CD14-positive monocyte (primary cell): ENCODE data around the gene LUC7L2. TPM values are rescaled to one million over a fixed set of nuclear protein-coding genes. Genes with fewer than 3 reads are reported as not detected.

Experiments used
- DNase-seq, 3 donors: peaks; one replicate each; pipeline ENCODE4 v3.0.0-alpha.2; 2011 to 2022
- H2AFZ ChIP-seq: 2 replicates; pipeline ENCODE4 v1.6.0; 2012; ENCODE audit warnings: mild to moderate bottlenecking, low read depth, low read length, inconsistent platforms; ENCODE audit not compliant: insufficient read depth, poor library complexity, severe bottlenecking
- H3K27ac ChIP-seq, 2 donors: 1 replicate in 1 of 2; 2 replicates in 1 of 2; pipeline ENCODE4 v1.5.1; 2012 to 2013; ENCODE audit warnings: low read length in 2 of 2, control low read depth in 1 of 2, inconsistent platforms in 1 of 2, low read depth in 1 of 2, mild to moderate bottlenecking in 1 of 2
- H3K27me3 ChIP-seq, 2 donors: one replicate each; pipeline versions ENCODE4 v1.6.0 to v1.6.1; 2011 to 2013; ENCODE audit warnings: low read length in 2 of 2; ENCODE audit not compliant: control insufficient read depth in 2 of 2, insufficient read depth in 2 of 2
- H3K36me3 ChIP-seq, 2 donors: replicated peaks in 1 of 2; 1 replicate in 1 of 2; 2 replicates in 1 of 2; pipeline versions ENCODE4 v1.5.1 to v1.6.1; 2012 to 2013; ENCODE audit warnings: low read length in 2 of 2, control low read depth in 1 of 2, inconsistent platforms in 1 of 2, mild to moderate bottlenecking in 1 of 2; ENCODE audit not compliant: insufficient read depth in 2 of 2, control insufficient read depth in 1 of 2
- H3K4me1 ChIP-seq, 2 donors: 1 replicate in 1 of 2; 2 replicates in 1 of 2; pipeline versions ENCODE4 v1.5.1 to v1.6.1; 2012 to 2013; ENCODE audit warnings: low read length in 2 of 2, control low read depth in 1 of 2, inconsistent platforms in 1 of 2, mild to moderate bottlenecking in 1 of 2, moderate library complexity in 1 of 2; ENCODE audit not compliant: insufficient read depth in 2 of 2, control insufficient read depth in 1 of 2
- H3K4me2 ChIP-seq: replicated peaks from 2 replicates; pipeline ENCODE3; 2012; ENCODE audit warnings: low read length, moderate library complexity, mild to moderate bottlenecking; ENCODE audit not compliant: poor library complexity, severe bottlenecking; ENCODE audit errors: extremely low read depth
- H3K4me3 ChIP-seq, 3 experiments: fragments of 200-600 bp in 1 of 3; sonication (generic) in 1 of 3; replicated peaks in 1 of 3; 1 replicate in 2 of 3; 2 replicates in 1 of 3; pipeline ENCODE4 v1.5.1; 2011 to 2013; ENCODE audit warnings: low read length in 3 of 3, mild to moderate bottlenecking in 3 of 3, control low read depth in 2 of 3, low read depth in 2 of 3, inconsistent platforms in 1 of 3, moderate library complexity in 1 of 3
- H3K79me2 ChIP-seq: 2 replicates; pipeline ENCODE4 v1.6.0; 2012; ENCODE audit warnings: mild to moderate bottlenecking, control low read depth, inconsistent platforms, low read length, moderate library complexity; ENCODE audit not compliant: insufficient read depth
- H3K9ac ChIP-seq: 2 replicates; pipeline ENCODE4 v1.6.0; 2017; ENCODE audit warnings: low read length, mild to moderate bottlenecking; ENCODE audit not compliant: insufficient read depth, poor library complexity, severe bottlenecking
- H3K9me3 ChIP-seq, 2 donors: replicated peaks in 1 of 2; 1 replicate in 1 of 2; 2 replicates in 1 of 2; pipeline versions ENCODE4 v1.5.1 to v1.6.1; 2012 to 2013; ENCODE audit warnings: low read length in 2 of 2, control low read depth in 1 of 2; ENCODE audit not compliant: control insufficient read depth in 1 of 2, insufficient read depth in 1 of 2
- H4K20me1 ChIP-seq: 2 replicates; pipeline ENCODE4 v1.6.0; 2012; ENCODE audit warnings: mild to moderate bottlenecking, low read length, control low read depth, moderate library complexity; ENCODE audit not compliant: insufficient read depth
- H3K27ac Mint-ChIP-seq, 7 donors: one replicate each; pipeline ENCODE4 v1.8.0; 2020; ENCODE audit warnings: mild to moderate bottlenecking in 7 of 7, mixed read lengths in 7 of 7, moderate library complexity in 6 of 7, inconsistent platforms in 2 of 7
- H3K27me3 Mint-ChIP-seq, 3 donors: one replicate each; pipeline ENCODE4 v1.8.0; 2021 to 2022; ENCODE audit warnings: low read depth in 3 of 3, mild to moderate bottlenecking in 3 of 3, mixed read lengths in 3 of 3, moderate library complexity in 3 of 3, inconsistent platforms in 1 of 3
- H3K36me3 Mint-ChIP-seq, 2 donors: one replicate each; pipeline ENCODE4 v1.8.0; 2020; ENCODE audit warnings: mixed read lengths in 2 of 2, inconsistent platforms in 1 of 2, mild to moderate bottlenecking in 1 of 2
- H3K4me1 Mint-ChIP-seq: one replicate; pipeline ENCODE4 v1.8.0; 2020; ENCODE audit warnings: mild to moderate bottlenecking, mixed read lengths
- H3K4me3 Mint-ChIP-seq, 2 donors: one replicate each; pipeline ENCODE4 v1.8.0; 2020; ENCODE audit warnings: mild to moderate bottlenecking in 2 of 2, mixed read lengths in 2 of 2, moderate library complexity in 1 of 2
- H3K9me3 Mint-ChIP-seq, 7 donors: one replicate each; pipeline ENCODE4 v1.8.0; 2020 to 2022; ENCODE audit warnings: mixed read lengths in 7 of 7, mild to moderate bottlenecking in 6 of 7, moderate library complexity in 6 of 7, inconsistent platforms in 2 of 7
- WGBS: methylation state at CpG from one replicate; pipeline ENCODE4 v1.1.5; 2013; ENCODE audit warnings: missing lambda C conversion rate; ENCODE audit not compliant: insufficient coverage; 5-methylcytosine and 5-hydroxymethylcytosine counted together
- intact Hi-C, 2 donors: fragments of 100-400 bp; cut with micrococcal nuclease; formaldehyde crosslinking; loops; one replicate each; pipeline versions ENCODE4 v1.15.0 to v1.15.1; 2023
- polyA plus RNA-seq, 3 donors: library from polyadenylated mRNA; depleted of rRNA in 1 of 3; unstranded in 2 of 3; stranded (reverse) in 1 of 3; fragments of 300-500 nt in 2 of 3; fragments of >200 nt in 1 of 3; fragmentation: Illumina TruSeq in 2 of 3; gene quantifications; 1 replicate in 2 of 3; 2 replicates in 1 of 3; pipeline ENCODE4 v1.2.3, GENCODE V29; 2012 to 2021
- TF ChIP-seq, protein P1 (sequence below): fragments of 200-600 bp; IDR thresholded peaks from one replicate; pipeline ENCODE4 v1.8.0; 2022; ENCODE audit warnings: antibody characterized with exemption, mild to moderate bottlenecking

LUC7L2 gene
- polyA plus RNA-seq, 3 donors = 24.7 to 54.5 (median 26.8) TPM

DNA sequence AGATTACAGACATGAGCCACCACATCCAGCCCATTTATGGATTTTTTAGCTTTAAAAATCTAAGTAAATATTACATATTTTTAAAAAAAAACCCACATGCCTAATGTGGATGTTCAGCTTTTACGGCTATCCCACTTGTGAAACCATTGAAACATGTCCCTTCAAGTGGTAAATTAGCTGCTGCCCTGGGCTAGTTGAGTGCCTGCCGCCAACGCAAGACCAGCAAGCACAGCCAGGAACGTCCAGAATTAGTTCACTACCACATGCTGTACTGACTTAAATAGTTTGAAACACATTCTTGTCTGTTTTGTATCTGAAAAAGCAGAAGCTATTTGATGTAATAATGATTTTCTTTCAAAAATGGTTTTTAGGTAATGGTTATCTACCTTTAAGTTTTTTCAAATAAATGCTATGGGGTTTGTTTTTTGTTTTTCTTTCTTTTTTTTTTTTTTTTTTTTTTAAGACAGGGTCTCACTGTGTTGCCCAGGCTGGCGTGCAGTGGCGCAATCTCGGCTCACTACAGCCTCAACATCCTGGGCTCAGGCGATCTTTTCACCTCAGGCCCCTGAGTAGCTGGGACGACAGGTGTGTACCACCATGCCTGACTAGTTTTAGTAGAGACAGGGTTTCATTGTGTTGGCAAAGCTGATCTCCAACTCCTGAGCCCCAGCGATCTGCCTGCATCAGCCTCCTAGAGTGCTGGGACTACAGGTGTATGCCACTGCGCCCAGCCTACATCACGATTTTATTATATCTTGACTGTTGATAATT is 66.7 kb downstream of the LUC7L2 start:
- intact Hi-C loops = no loop called here
- Histone ChIP-seq H4K20me1 (no peaks in the 10 kb centered on the region), H3K4me2 (no peak overlapping the region), H3K36me3 (peaks cover 23 to 64% of the 10 kb centered on the region in 2 donors), H3K9ac (no peak overlapping the region), H3K27ac (no peak overlapping the region), H3K4me3 (no peak overlapping the region), H3K9me3 (no peaks in the 10 kb centered on the region), H2AFZ (no peak overlapping the region), H3K27me3 (no peaks in the 10 kb centered on the region), H3K4me1 (no peaks in the 10 kb centered on the region), H3K79me2 (no peaks in the 10 kb centered on the region)
- H3K27me3 Mint-ChIP-seq = no peaks in the 10 kb centered on the region
- no peak for DNase-seq
- H3K4me1 Mint-ChIP-seq = peaks cover 6% of the 10 kb centered on the region
- 89% methylated on average over 5 of the region's 12 CpGs for WGBS
- no peak overlapping the region for H3K4me3 Mint-ChIP-seq
- H3K27ac Mint-ChIP-seq = no peak overlapping the region
- TF ChIP-seq, protein P1, sequence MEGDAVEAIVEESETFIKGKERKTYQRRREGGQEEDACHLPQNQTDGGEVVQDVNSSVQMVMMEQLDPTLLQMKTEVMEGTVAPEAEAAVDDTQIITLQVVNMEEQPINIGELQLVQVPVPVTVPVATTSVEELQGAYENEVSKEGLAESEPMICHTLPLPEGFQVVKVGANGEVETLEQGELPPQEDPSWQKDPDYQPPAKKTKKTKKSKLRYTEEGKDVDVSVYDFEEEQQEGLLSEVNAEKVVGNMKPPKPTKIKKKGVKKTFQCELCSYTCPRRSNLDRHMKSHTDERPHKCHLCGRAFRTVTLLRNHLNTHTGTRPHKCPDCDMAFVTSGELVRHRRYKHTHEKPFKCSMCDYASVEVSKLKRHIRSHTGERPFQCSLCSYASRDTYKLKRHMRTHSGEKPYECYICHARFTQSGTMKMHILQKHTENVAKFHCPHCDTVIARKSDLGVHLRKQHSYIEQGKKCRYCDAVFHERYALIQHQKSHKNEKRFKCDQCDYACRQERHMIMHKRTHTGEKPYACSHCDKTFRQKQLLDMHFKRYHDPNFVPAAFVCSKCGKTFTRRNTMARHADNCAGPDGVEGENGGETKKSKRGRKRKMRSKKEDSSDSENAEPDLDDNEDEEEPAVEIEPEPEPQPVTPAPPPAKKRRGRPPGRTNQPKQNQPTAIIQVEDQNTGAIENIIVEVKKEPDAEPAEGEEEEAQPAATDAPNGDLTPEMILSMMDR = no peak
- no peaks in the 10 kb centered on the region for H3K9me3 Mint-ChIP-seq
- H3K36me3 Mint-ChIP-seq = peaks cover 26 to 56% of the 10 kb centered on the region in 2 donors

DNA sequence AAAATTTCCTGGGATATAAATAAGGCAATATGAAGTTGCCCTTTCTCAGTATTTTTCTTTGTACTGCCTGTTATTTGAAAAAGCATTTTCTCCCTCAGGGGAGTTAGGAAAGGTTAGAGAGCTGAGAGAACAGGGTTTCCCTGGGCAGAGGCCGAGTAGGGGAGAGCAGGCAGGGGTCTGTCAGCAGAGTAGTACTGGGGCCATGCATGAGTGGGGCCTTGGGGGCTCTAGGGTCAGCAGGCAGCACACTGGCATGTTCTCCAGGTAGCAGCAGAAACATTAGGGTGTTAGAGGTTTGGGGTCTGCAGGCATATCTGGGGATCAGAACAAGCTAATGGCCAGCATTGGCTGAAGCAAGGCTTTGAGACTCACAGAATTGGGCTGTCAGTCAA is 67.3 kb downstream of the LUC7L2 start:
- Mint-ChIP-seq H3K9me3 (no peaks in the 10 kb centered on the region), H3K4me3 (no peak overlapping the region)

More for the DNA sequence above, 67.3 kb downstream of the LUC7L2 start:
- H3K27ac Mint-ChIP-seq = peak overlapping the region in 2 of 7 donors; percentile 6 to 21
- DNase-seq = no peak
- Histone ChIP-seq H3K4me1 (no peaks in the 10 kb centered on the region), H3K9ac (no peak overlapping the region), H2AFZ (no peak overlapping the region), H3K9me3 (no peaks in the 10 kb centered on the region), H3K27me3 (no peaks in the 10 kb centered on the region), H3K79me2 (no peaks in the 10 kb centered on the region), H3K27ac (no peak overlapping the region), H3K36me3 (peaks cover 18 to 58% of the 10 kb centered on the region in 2 donors), H3K4me3 (no peak overlapping the region), H4K20me1 (no peaks in the 10 kb centered on the region), H3K4me2 (no peak overlapping the region)
- H3K4me1 Mint-ChIP-seq = peaks cover 6% of the 10 kb centered on the region
- TF ChIP-seq, protein P1 = no peak
- no peaks in the 10 kb centered on the region for H3K27me3 Mint-ChIP-seq
- no CpG with 5 or more reads among the region's 1 CpG for WGBS
- intact Hi-C loops = no loop called here
- peaks cover 23 to 52% of the 10 kb centered on the region in 2 donors for H3K36me3 Mint-ChIP-seq
